ENCODE results near the gene ETV3L.

- TF ChIP-seq POLR2A (IDR thresholded peaks at IDR 0.05), result no peak
- TF ChIP-seq CTCF (IDR thresholded peaks at IDR 0.05), result no peak
Measured at GRCh38 chr1:157081707-157082106, 17.9 kb downstream of the ETV3L start.
